Activated CD4-positive, CD25-positive, alpha-beta regulatory T cell treated with anti-CD3 and anti-CD28 coated beads, Interleukin-2, amount 50 U/mL, for 16 hours (primary cell): ENCODE data around the gene CES1.
"Not testable (repeated sequence)": the region's sequence is repeated elsewhere in the genome, so short reads cannot be mapped to it uniquely, and the experiment has no call there.

ENCODE experiments used
- DNase-seq: peaks from one replicate; pipeline ENCODE4 v3.0.0-alpha.2; 2020; ENCODE audit warnings: low read depth, low spot score

Gene CES1

GRCh38 chr16:55830658-55831294 is 2.1 kb downstream of the CES1 start:
- no peak for DNase-seq

DNA sequence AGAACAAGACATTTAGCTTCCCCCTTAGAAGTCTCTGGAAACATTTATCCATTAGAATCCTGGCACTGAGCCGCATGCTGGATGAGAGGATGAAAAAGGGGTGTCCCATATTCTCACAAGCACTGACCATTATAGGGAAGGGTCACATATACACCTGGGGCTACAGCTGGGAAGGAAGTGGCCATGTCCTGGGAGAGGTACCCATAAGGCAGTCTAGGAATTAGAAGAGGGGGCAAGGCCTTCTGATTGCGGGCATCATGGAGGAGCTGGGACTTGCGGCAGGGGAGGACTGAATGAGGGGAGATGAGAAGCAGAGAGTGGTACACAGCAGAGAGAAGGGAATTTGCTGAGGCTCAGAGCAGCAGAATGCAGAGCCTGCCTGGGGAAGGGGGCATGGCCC is 3.7 kb downstream of the CES1 start:
- DNase-seq: not testable (repeated sequence)

GRCh38 chr16:55828680-55829079 is 4.2 kb downstream of the CES1 start:
- no peak for DNase-seq

GRCh38 chr16:55825115-55825728 is 7.7 kb downstream of the CES1 start:
- DNase-seq: no peak

- no peak for DNase-seq
Observed at GRCh38 chr16:55824473-55825000, 8.4 kb downstream of the CES1 start.

DNA sequence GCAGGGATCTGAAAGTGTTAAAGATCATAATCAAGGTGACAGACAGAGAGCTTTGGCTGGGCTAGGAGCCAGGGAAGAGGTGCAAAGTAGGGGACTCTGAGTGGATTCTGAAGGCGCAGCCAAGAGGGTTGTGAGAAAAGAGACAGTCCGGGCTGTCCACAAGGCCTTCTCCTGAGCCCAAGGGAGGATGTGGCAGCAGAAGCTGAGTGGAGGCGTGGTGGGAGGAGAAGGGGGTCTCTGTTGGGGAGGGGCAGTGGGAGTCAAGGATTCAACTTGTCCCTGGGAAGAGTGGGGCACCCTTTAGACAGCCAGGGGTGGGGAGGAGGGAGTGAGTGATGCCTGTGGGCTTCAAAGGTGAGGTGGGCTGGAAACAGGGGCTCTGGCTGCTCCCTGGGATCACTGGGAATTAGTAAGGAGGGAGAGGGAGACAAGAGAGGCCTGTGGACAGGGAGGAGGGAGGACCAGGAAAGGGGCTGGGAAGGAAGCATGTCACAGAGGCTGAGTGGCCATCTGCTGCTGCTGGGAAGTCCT is 10.6 kb downstream of the CES1 start:
- DNase-seq: no peak

- no peak for DNase-seq
Observed at GRCh38 chr16:55821210-55821609, 11.7 kb downstream of the CES1 start.

DNA sequence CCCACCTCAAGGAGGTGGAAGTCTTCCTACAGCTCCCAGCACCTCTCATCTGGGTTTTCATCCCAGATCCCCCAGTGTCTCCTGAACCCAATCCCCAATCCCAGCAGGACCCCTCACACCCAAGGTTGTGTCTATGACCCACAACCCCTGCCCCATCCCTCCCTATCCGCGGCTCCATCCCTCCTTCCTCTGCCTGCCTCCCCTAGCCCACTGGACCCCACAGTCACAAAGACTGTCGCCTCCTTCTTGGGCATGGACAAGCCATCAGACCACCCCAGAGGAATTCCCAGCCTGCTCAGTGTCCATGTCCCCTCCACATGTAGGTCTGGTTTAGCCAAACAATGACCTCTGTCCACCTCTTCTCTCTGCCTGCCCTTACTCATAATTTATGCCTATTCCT is 12.3 kb downstream of the CES1 start:
- no peak for DNase-seq

DNA sequence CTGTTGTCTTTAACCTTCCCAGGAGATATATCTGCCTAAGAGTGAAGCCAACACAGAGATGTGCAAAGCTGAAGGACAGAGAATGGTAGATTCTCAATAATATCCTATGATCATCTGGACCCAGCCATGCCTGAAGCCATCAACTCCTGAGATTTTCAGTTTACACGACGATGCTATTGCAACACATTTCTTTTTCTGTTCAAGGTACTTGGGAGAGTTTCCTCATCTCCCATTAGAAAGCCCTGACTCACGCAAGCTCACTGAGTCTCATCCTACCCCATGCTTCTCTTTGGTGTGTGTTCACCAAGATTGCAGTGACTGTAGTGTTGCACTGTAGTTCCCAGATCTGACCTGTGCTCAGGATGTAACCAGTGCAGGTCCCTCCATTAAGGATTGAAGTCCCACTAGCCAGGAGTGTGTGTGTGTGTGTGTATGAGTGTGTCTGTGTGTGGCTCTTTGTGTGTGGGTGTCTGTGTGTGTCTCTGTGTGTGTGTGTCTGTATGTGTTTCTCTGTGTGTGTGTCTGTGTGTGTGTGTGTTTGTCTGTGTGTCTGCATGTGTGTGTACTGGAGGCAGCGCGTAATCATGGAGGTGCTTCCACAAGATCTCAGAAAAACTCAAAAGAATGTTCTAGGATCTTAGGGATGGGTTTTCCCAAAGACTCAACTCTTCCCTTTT is 15.5 kb downstream of the CES1 start:
- DNase-seq: no peak

- not testable (repeated sequence) for DNase-seq
Observed at GRCh38 chr16:55816222-55816621, 16.7 kb downstream of the CES1 start.

GRCh38 chr16:55815320-55815719 is 17.6 kb downstream of the CES1 start:
- no peak for DNase-seq

DNA sequence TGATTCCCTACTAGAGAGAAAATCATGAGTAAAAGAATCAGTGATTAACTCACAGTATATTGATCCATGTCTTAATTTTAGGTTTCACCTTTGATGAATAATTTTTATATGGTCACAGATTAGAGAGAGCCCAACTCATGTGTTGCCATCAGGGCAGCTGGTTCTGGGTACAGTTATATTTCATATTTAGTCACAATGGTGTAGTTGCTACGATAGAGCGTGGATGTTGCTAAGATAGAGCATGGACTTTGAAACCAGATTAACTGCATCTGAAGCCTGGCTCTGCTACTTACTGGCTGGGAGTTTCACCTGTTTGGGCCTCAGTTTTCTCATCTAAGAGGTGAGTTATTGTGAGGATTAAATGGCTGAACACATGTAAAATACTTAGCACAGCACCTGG is 18.7 kb downstream of the CES1 start:
- not testable (repeated sequence) for DNase-seq

GRCh38 chr16:55813730-55814129 is 19.2 kb downstream of the CES1 start:
- DNase-seq: not testable (repeated sequence)

DNA sequence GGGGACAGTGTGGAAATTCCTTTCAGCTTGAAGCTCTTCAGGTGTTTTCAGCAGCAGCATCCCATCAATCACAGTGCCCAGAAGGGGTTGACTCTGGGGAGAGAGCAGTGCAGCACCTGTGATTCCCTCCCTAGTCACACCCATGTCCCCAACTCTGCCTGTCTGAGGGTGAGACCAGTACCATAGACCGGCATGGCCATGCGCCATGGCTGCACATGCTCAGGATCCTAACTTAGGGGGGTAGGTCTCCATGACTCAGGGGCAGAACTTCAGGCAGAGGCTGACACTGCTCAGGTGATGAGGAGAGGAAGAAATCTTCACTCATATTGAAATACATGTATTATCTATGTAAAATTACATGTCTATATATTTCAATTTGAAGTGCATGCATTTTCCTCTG is 19.9 kb downstream of the CES1 start:
- no peak for DNase-seq

DNA sequence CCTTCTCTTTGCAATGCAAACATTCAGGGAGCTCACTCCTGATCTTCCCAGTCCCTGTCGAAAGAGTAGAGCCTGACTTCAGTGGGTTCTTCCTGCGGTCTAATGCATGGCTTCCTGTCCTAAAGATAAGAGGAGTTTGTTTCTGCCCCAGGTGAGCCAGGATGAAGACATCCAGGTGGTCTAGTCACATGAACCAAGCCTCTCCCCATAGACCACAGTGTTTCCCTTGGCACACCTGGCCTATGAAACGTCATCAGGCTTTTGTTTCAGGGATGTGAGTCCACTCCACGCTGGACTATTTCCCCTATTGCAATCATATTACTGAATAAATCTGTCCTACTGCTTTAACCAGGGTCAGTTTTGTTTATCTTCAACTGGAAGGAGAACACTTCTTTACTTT is 21.1 kb downstream of the CES1 start:
- DNase-seq: no peak

GRCh38 chr16:55810451-55810961 is 22.4 kb downstream of the CES1 start:
- DNase-seq: no peak

DNA sequence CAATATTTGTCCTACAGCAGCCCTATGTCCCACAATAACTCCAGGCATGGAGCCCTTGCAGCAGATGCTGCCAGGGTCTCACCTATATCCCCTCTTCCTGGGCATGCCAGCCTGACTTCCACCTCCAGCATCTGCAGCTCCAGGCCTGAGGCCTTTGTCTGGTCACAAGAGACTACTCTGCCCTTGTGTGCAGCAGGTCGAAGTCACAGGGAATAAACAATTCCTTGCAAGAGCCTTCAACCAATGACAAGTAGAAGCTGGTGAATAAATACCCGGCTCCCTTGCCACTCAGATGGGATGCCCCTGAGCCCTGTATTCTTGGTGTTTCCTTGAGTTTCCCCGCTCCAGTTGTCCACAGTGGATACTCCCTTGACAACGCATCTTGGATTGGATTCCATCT is 23.0 kb downstream of the CES1 start:
- DNase-seq: no peak

GRCh38 chr16:55809386-55809785 is 23.5 kb downstream of the CES1 start:
- DNase-seq: no peak

DNA sequence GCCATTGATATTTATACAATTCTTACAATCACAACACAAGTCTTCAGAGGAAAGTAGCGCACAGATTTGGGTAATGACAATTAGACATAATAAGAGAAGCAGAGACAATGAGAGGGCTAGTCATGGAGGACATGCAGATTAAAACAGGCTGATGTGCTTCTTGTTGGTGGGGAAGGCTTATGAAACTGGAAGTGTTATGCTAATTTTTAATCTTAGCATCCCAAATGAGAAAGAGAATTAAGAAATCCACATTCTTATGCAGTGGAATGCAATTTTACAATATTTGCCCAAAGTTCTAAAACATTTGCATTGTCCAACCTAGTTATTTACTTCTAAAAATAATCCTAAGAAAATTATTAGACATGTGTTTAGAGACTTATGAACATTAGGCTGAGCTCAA is 24.6 kb downstream of the CES1 start:
- not testable (repeated sequence) for DNase-seq

GRCh38 chr16:55805104-55805503 is 27.8 kb downstream of the CES1 start:
- not testable (repeated sequence) for DNase-seq

GRCh38 chr16:55803681-55804080 is 29.2 kb downstream of the CES1 start:
- DNase-seq: not testable (repeated sequence)

DNA sequence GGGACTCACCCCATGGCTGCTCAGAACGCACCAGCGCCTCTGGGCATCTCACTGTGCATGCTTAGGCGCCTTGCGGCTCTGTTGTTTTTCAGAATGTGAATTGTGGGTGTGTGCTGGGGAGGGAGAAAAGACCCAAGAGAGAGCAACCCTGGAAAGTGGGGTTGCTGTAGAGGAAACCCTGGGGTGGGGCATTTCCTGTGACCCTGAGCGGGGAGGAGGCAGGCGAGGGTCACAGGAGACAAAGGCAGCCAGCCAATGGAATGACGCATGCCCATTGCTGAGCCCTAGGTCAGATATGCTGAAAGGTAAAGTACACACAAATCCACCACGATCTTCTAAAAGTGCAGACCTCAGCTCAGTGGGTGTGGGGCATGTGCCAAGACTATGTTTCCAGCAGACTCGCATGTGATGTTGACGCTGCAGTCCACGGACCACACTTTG is 39.9 kb downstream of the CES1 start:
- not testable (repeated sequence) for DNase-seq
